HG02973 (cell line): ENCODE results near the gene LOXHD1.

Source experiments
- ATAC-seq: cut with Tn5 transposase; IDR thresholded peaks from one replicate; pipeline ENCODE4 v1.9.1; 2021; ENCODE audit warnings: moderate library complexity; ENCODE audit not compliant: unreplicated experiment

The LOXHD1 gene

GRCh38 chr18:46627136-46627535 lies 29.9 kb downstream of the LOXHD1 start:
- no peak for ATAC-seq

- ATAC-seq: no peak
These were observed 32.0 kb downstream of the LOXHD1 start for GRCh38 chr18:46625069-46625468.

GRCh38 chr18:46624127-46624526 lies 32.9 kb downstream of the LOXHD1 start:
- ATAC-seq: no peak

GRCh38 chr18:46623541-46623940 lies 33.5 kb downstream of the LOXHD1 start:
- ATAC-seq: no peak

GRCh38 chr18:46622999-46623398 lies 34.0 kb downstream of the LOXHD1 start:
- ATAC-seq: no peak

GRCh38 chr18:46622451-46622850 lies 34.6 kb downstream of the LOXHD1 start:
- no peak for ATAC-seq

GRCh38 chr18:46621871-46622270 lies 35.1 kb downstream of the LOXHD1 start:
- no peak for ATAC-seq

- ATAC-seq: no peak
These were observed 35.8 kb downstream of the LOXHD1 start for GRCh38 chr18:46621111-46621766.

- ATAC-seq: no peak
These were observed 37.5 kb downstream of the LOXHD1 start for GRCh38 chr18:46619559-46619958.

GRCh38 chr18:46615720-46616119 lies 41.3 kb downstream of the LOXHD1 start:
- no peak for ATAC-seq

GRCh38 chr18:46609048-46609447 lies 48.0 kb downstream of the LOXHD1 start:
- no peak for ATAC-seq

GRCh38 chr18:46607926-46608325 lies 49.1 kb downstream of the LOXHD1 start:
- ATAC-seq: no peak

GRCh38 chr18:46601141-46601805 lies 55.7 kb downstream of the LOXHD1 start:
- no peak for ATAC-seq

GRCh38 chr18:46596119-46596518 lies 60.9 kb downstream of the LOXHD1 start:
- no peak for ATAC-seq

- no peak for ATAC-seq
These were observed 65.1 kb downstream of the LOXHD1 start for GRCh38 chr18:46591783-46592391.

- ATAC-seq: no peak
These were observed 66.9 kb downstream of the LOXHD1 start for GRCh38 chr18:46590103-46590502.

- ATAC-seq: no peak
These were observed 67.9 kb downstream of the LOXHD1 start for GRCh38 chr18:46588971-46589660.

- ATAC-seq: no peak
These were observed 69.4 kb downstream of the LOXHD1 start for GRCh38 chr18:46587600-46587999.

GRCh38 chr18:46583711-46584110 lies 73.3 kb downstream of the LOXHD1 start:
- ATAC-seq: no peak

GRCh38 chr18:46581648-46582047 lies 75.4 kb downstream of the LOXHD1 start:
- no peak for ATAC-seq

GRCh38 chr18:46578987-46579386 lies 78.0 kb downstream of the LOXHD1 start:
- ATAC-seq: no peak

GRCh38 chr18:46577546-46577945 lies 79.5 kb downstream of the LOXHD1 start:
- ATAC-seq: no peak
